Measurements from ENCODE around the gene MYL5.

The MYL5 gene

DNA sequence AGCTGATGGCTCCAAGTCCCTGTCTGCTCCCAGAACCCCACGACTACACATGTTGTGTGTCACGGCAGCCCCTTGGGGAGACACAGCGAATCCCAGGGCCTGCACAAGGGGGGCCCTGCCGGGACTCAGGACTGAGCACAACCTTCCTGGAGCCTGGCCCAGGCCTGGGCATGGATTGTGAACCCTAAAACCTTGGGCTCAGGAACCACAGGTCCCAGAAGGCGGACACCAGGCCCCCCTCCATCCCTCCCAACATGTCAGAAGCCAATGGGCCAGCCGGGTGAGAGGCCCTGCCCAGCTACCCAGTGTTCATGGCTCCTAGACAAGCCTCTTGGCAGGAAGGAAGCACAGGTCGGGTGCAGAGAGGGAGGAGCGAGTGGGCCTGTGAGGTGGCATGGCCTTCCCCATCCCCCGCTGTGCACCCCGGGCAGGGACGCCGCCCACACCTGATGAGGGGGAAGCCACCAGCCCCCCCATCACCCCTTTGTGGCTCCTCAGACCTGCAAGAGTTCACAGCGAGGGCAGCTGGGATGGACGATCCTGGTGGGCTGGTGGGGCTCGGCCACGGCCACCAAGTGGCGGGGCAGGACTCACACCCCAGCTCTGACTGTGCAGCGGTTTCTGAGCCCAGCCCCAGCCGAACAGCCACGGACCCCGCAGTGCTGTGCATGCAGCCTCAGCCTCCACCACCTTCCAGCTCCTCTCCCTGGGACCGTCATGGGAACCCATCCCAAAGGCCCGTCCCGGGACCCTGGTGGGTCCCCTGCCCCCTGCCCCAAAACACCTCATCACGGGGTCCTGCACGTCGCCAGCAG is 45.3 kb upstream of the MYL5 start:
- no peak overlapping the region for H3K4me3 ChIP-seq
- no peak for DNase-seq (ENCODE audit: low read depth, low spot score)
- no peaks in the 10 kb centered on the region for H3K36me3 ChIP-seq (ENCODE audit: insufficient read depth, low read length)
- TF ChIP-seq FOXP2 (optimal IDR thresholded peaks at IDR 0.05; ENCODE audit: control extremely low read depth, extremely low read length, insufficient read depth) (no peak), EZH2 (IDR thresholded peaks at IDR 0.05) (no peak), POLR2AphosphoS5 (IDR thresholded peaks at IDR 0.05; ENCODE audit: borderline replicate concordance, low read depth, low read length) (no peak)
- H3K27ac ChIP-seq: no peak overlapping the region
- H3K9me3 ChIP-seq (ENCODE audit: low read depth, low read length): no peaks in the 10 kb centered on the region
- H3K9ac ChIP-seq (ENCODE audit: insufficient read length): no peak overlapping the region

DNA sequence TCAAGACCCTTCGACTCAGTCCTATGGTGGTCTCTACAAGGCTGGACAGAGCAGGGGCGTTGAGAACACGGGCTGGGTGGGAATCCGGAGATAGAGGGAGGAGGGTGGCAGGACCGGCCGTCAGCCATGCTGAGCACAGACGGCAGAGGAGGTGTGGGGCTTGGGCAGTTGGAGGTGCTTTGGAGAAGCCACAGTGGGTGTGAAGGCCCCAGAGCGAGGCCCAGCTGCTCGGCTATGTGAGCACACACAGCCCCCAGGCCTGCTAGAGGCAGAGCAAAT is 44.8 kb upstream of the MYL5 start:
- no peaks in the 10 kb centered on the region for H3K9me3 ChIP-seq (ENCODE audit: low read depth, low read length)
- TF ChIP-seq POLR2AphosphoS5 (IDR thresholded peaks at IDR 0.05; ENCODE audit: borderline replicate concordance, low read depth, low read length) (no peak), EZH2 (IDR thresholded peaks at IDR 0.05) (no peak), FOXP2 (optimal IDR thresholded peaks at IDR 0.05; ENCODE audit: control extremely low read depth, extremely low read length, insufficient read depth) (no peak)
- H3K9ac ChIP-seq (ENCODE audit: insufficient read length): no peak overlapping the region
- no peaks in the 10 kb centered on the region for H3K36me3 ChIP-seq (ENCODE audit: insufficient read depth, low read length)
- no peak overlapping the region for H3K4me3 ChIP-seq
- no peak overlapping the region for H3K27ac ChIP-seq
- DNase-seq (ENCODE audit: low read depth, low spot score): no peak

DNA sequence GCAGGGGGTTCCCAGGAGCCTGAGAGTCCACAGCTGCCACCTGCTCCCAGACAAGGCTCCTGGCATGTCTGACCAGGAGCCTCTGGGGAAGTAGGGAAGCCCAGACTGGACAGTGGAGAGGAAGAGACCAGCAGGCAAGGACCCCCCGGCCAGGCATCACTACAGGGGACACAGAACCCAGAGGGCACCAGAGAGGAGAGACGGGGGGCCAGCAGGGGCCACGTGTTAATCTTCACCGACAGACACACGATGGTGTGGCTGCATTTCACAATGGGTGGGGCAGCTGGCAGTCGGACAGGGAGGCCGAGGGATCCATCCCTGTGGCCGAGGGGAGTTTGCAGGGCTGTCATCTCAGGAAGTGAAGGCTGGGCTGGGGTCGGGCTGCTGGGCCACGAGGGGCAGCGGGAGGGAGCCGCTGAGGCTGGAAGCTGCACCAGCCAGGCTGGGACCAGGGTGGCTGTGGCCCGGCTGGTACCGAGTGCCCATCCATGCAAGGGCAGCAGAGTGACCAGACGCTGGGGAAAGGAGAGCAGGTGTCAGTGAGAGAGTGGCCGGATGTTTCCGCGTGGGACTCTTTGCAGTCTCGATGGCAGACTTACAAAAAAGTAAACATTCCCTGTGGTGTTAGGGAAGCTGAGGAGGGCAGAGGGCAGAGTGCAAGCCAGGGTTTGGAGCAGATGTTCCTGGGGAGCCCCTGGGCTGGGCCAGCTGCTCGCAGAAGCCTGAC is 44.3 kb upstream of the MYL5 start:
- no peak for TF ChIP-seq FOXP2 (optimal IDR thresholded peaks at IDR 0.05; ENCODE audit: control extremely low read depth, extremely low read length, insufficient read depth)
- no peak for TF ChIP-seq EZH2 (IDR thresholded peaks at IDR 0.05)
- TF ChIP-seq POLR2AphosphoS5 (IDR thresholded peaks at IDR 0.05; ENCODE audit: borderline replicate concordance, low read depth, low read length): no peak
- DNase-seq (ENCODE audit: low read depth, low spot score): no peak
- Histone ChIP-seq H3K9ac (ENCODE audit: insufficient read length) (no peak overlapping the region), H3K4me3 (no peak overlapping the region), H3K27ac (no peak overlapping the region), H3K36me3 (ENCODE audit: insufficient read depth, low read length) (no peaks in the 10 kb centered on the region), H3K9me3 (ENCODE audit: low read depth, low read length) (no peaks in the 10 kb centered on the region)

- DNase-seq (ENCODE audit: low read depth, low spot score): no peak
- no peaks in the 10 kb centered on the region for H3K36me3 ChIP-seq (ENCODE audit: insufficient read depth, low read length)
- no peak overlapping the region for H3K27ac ChIP-seq
- TF ChIP-seq FOXP2 (optimal IDR thresholded peaks at IDR 0.05; ENCODE audit: control extremely low read depth, extremely low read length, insufficient read depth) (no peak), POLR2AphosphoS5 (IDR thresholded peaks at IDR 0.05; ENCODE audit: borderline replicate concordance, low read depth, low read length) (no peak)
- H3K4me3 ChIP-seq: no peak overlapping the region
- no peaks in the 10 kb centered on the region for H3K9me3 ChIP-seq (ENCODE audit: low read depth, low read length)
- H3K9ac ChIP-seq (ENCODE audit: insufficient read length): no peak overlapping the region
These were observed 43.7 kb upstream of the MYL5 start for GRCh38 chr4:630656-631055.

GRCh38 chr4:632196-632790 is 42.0 kb upstream of the MYL5 start:
- H3K9ac ChIP-seq (ENCODE audit: insufficient read length): no peak overlapping the region
- DNase-seq (ENCODE audit: low read depth, low spot score): no peak
- H3K9me3 ChIP-seq (ENCODE audit: low read depth, low read length): no peaks in the 10 kb centered on the region
- no peak for TF ChIP-seq EZH2 (IDR thresholded peaks at IDR 0.05)
- no peak for TF ChIP-seq FOXP2 (optimal IDR thresholded peaks at IDR 0.05; ENCODE audit: control extremely low read depth, extremely low read length, insufficient read depth)
- no peak for TF ChIP-seq POLR2AphosphoS5 (IDR thresholded peaks at IDR 0.05; ENCODE audit: borderline replicate concordance, low read depth, low read length)
- H3K4me3 ChIP-seq: no peak overlapping the region
- H3K36me3 ChIP-seq (ENCODE audit: insufficient read depth, low read length): no peaks in the 10 kb centered on the region
- no peak overlapping the region for H3K27ac ChIP-seq

GRCh38 chr4:632926-633325 is 41.4 kb upstream of the MYL5 start:
- Histone ChIP-seq H3K9me3 (ENCODE audit: low read depth, low read length) (no peaks in the 10 kb centered on the region), H3K27ac (no peak overlapping the region), H3K36me3 (ENCODE audit: insufficient read depth, low read length) (no peaks in the 10 kb centered on the region), H3K9ac (ENCODE audit: insufficient read length) (no peak overlapping the region), H3K4me3 (no peak overlapping the region)
- DNase-seq (ENCODE audit: low read depth, low spot score): no peak
- TF ChIP-seq FOXP2 (optimal IDR thresholded peaks at IDR 0.05; ENCODE audit: control extremely low read depth, extremely low read length, insufficient read depth): no peak
- TF ChIP-seq POLR2AphosphoS5 (IDR thresholded peaks at IDR 0.05; ENCODE audit: borderline replicate concordance, low read depth, low read length): no peak
- no peak for TF ChIP-seq EZH2 (IDR thresholded peaks at IDR 0.05)

- no peaks in the 10 kb centered on the region for H3K36me3 ChIP-seq (ENCODE audit: insufficient read depth, low read length)
- H3K9ac ChIP-seq (ENCODE audit: insufficient read length): no peak overlapping the region
- no peak overlapping the region for H3K27ac ChIP-seq
- H3K9me3 ChIP-seq (ENCODE audit: low read depth, low read length): no peaks in the 10 kb centered on the region
- no peak overlapping the region for H3K4me3 ChIP-seq
- TF ChIP-seq EZH2 (IDR thresholded peaks at IDR 0.05) (no peak), POLR2AphosphoS5 (IDR thresholded peaks at IDR 0.05; ENCODE audit: borderline replicate concordance, low read depth, low read length) (no peak), FOXP2 (optimal IDR thresholded peaks at IDR 0.05; ENCODE audit: control extremely low read depth, extremely low read length, insufficient read depth) (no peak)
- DNase-seq (ENCODE audit: low read depth, low spot score): no peak
These were observed 40.9 kb upstream of the MYL5 start for GRCh38 chr4:633406-633805.

GRCh38 chr4:633976-634598 is 40.3 kb upstream of the MYL5 start:
- Histone ChIP-seq H3K4me3 (no peak overlapping the region), H3K9ac (ENCODE audit: insufficient read length) (no peak overlapping the region), H3K36me3 (ENCODE audit: insufficient read depth, low read length) (no peaks in the 10 kb centered on the region), H3K27ac (no peak overlapping the region), H3K9me3 (ENCODE audit: low read depth, low read length) (no peaks in the 10 kb centered on the region)
- TF ChIP-seq EZH2 (IDR thresholded peaks at IDR 0.05) (no peak), POLR2AphosphoS5 (IDR thresholded peaks at IDR 0.05; ENCODE audit: borderline replicate concordance, low read depth, low read length) (no peak), FOXP2 (optimal IDR thresholded peaks at IDR 0.05; ENCODE audit: control extremely low read depth, extremely low read length, insufficient read depth) (no peak)
- DNase-seq (ENCODE audit: low read depth, low spot score): no peak

Data from SK-N-MC (cell line).